Upper lobe of left lung (tissue), 6 donors: ENCODE data around the gene CIC. TPM values are rescaled to one million over a fixed set of nuclear protein-coding genes. Genes with fewer than 3 reads are reported as not detected.

Source experiments
- ATAC-seq, 2 donors: fragments of 200-7000 bp; cut with Tn5 transposase; one replicate each; pipeline ENCODE4 v1.9.1; 2022; ENCODE audit warnings: mild to moderate bottlenecking in 2 of 2, moderate library complexity in 2 of 2; ENCODE audit not compliant: low FRiP score in 2 of 2
- DNase-seq, 2 donors: peaks; one replicate each; pipeline ENCODE4 v3.0.0-alpha.2; 2019 to 2020
- H3K27ac ChIP-seq, 4 donors: fragments of 200-600 bp; sonication (generic); one replicate each; pipeline ENCODE4 v1.5.1; 2016 to 2019
- H3K27me3 ChIP-seq, 4 donors: fragments of 200-600 bp; sonication (generic); one replicate each; pipeline ENCODE4 v1.5.1; 2017 to 2019
- H3K36me3 ChIP-seq, 4 donors: fragments of 200-600 bp; sonication (generic); one replicate each; pipeline ENCODE4 v1.5.1; 2016 to 2019
- H3K4me1 ChIP-seq, 4 donors: fragments of 200-600 bp; sonication (generic); one replicate each; pipeline ENCODE4 v1.5.1; 2018 to 2019
- H3K4me3 ChIP-seq, 4 donors: fragments of 200-600 bp; sonication (generic); one replicate each; pipeline ENCODE4 v1.5.1; 2017 to 2019; ENCODE audit warnings: mild to moderate bottlenecking in 2 of 4, moderate library complexity in 1 of 4
- H3K9me3 ChIP-seq, 4 donors: fragments of 200-600 bp; sonication (generic); one replicate each; pipeline ENCODE4 v1.5.1; 2018 to 2019
- EP300 ChIP-seq, 4 donors: sonication (generic); formaldehyde crosslinking; IDR thresholded peaks; one replicate each; pipeline ENCODE4 v1.5.1; 2017; ENCODE audit warnings: antibody characterized with exemption in 4 of 4, control low read depth in 2 of 4
- POLR2A ChIP-seq, 4 donors: fragments of 450-650 bp; IDR thresholded peaks; one replicate each; pipeline ENCODE4 v1.5.1; 2016 to 2017; ENCODE audit warnings: antibody characterized with exemption in 4 of 4, mild to moderate bottlenecking in 2 of 4
- POLR2AphosphoS5 ChIP-seq, 2 donors: sonication (generic); formaldehyde crosslinking; IDR thresholded peaks; one replicate each; pipeline ENCODE4 v1.5.1; 2017; ENCODE audit warnings: antibody characterized with exemption in 2 of 2
- WGBS, 2 donors: methylation state at CpG; one replicate each; pipeline ENCODE4 v1.1.5; 2017 to 2018; 5-methylcytosine and 5-hydroxymethylcytosine counted together
- total RNA-seq, 6 donors: library from RNA; depleted of rRNA in 4 of 6; stranded (reverse); fragments of >200 nt in 4 of 6; gene quantifications; one replicate each; pipeline versions ENCODE4 v1.1.0 to v1.2.1, GENCODE V29; 2016 to 2021
- TF ChIP-seq, protein P1 (sequence below), 6 experiments: fragments of 450-650 bp in 4 of 6; fragments of 200-600 bp in 2 of 6; sonication (generic) in 2 of 6; IDR thresholded peaks; one replicate each; pipeline ENCODE4 v1.5.1; 2016 to 2019; ENCODE audit warnings: antibody characterized with exemption in 6 of 6
- donor health status: DM: no; HTN: no; CAD: no; lungs with moderate emphysema.
- donor health status: DM: no; HTN: yes; CAD: no; lungs with severe emphysema.

CIC gene
- total RNA-seq, 6 donors from 2014 or later, result 52.6 to 170 (median 77.7) TPM

DNA sequence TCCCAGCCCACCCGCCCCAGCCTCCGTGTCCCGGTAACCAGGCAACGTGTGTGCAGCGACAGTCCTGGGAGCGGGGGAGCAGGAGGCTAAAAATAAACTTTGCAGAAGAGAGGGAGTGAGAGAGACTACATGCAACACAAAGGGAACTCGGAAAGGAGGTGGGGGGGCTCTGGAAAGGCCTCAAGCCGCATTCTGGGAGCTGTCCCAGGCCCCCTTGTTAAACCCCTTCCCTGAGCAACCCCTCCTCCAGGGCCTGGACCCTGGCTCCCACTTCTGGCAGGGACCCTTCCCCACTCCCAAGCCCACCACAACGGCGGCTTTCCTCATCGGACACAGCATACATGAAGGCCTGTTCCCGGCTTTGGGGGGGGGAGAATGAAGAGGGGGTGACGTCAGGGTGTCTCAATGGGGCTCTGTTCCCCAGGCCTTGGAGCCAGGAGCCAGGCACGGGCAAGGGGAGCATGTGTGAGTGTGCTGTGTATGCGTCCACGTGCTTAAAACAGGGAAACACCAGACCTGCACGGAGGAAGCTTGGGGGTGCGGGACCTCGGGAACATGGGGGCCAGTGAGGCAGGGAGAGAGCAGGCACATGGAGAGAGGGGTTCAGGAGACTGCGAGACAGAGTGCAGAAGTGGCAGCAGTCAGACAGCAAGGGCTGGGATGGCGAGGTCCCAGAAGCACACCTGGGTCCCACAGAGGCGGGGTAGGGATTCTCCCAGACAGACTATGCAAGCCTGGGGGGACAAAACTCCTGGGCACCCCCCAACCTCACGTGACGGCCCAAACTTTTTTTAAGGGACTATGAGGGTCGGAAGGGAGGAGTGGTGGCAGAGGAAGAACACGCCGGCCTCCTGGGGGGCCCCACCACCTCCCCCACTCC, 16.4 kb upstream of the CIC start:
- H3K27me3 ChIP-seq, result no peaks in the 10 kb centered on the region
- H3K4me1 ChIP-seq, result peaks cover 42 to 67% (median 55%) of the 10 kb centered on the region in 4 donors
- 5 to 8% methylated on average over 27 of the region's 27 CpGs for WGBS, 2 donors
- ATAC-seq (peak in 1 of 2 donors; percentile 25), DNase-seq (peak in 1 of 2 donors; percentile 60)
- H3K4me3 ChIP-seq, result peak overlapping the region; percentile 50 to 100 (median 76)
- peak overlapping the region; percentile 98 to 100 (median 100) for H3K27ac ChIP-seq
- H3K36me3 ChIP-seq, result peaks cover 0 to 22% (median 19%) of the 10 kb centered on the region in 4 donors
- TF ChIP-seq POLR2A (IDR thresholded peaks at IDR 0.05) (no peak), EP300 (IDR thresholded peaks at IDR 0.05) (no peak), POLR2AphosphoS5 (IDR thresholded peaks at IDR 0.05) (no peak)
- TF ChIP-seq, protein P1, sequence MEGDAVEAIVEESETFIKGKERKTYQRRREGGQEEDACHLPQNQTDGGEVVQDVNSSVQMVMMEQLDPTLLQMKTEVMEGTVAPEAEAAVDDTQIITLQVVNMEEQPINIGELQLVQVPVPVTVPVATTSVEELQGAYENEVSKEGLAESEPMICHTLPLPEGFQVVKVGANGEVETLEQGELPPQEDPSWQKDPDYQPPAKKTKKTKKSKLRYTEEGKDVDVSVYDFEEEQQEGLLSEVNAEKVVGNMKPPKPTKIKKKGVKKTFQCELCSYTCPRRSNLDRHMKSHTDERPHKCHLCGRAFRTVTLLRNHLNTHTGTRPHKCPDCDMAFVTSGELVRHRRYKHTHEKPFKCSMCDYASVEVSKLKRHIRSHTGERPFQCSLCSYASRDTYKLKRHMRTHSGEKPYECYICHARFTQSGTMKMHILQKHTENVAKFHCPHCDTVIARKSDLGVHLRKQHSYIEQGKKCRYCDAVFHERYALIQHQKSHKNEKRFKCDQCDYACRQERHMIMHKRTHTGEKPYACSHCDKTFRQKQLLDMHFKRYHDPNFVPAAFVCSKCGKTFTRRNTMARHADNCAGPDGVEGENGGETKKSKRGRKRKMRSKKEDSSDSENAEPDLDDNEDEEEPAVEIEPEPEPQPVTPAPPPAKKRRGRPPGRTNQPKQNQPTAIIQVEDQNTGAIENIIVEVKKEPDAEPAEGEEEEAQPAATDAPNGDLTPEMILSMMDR (IDR thresholded peaks at IDR 0.05), result no peak
- no peaks in the 10 kb centered on the region for H3K9me3 ChIP-seq

DNA sequence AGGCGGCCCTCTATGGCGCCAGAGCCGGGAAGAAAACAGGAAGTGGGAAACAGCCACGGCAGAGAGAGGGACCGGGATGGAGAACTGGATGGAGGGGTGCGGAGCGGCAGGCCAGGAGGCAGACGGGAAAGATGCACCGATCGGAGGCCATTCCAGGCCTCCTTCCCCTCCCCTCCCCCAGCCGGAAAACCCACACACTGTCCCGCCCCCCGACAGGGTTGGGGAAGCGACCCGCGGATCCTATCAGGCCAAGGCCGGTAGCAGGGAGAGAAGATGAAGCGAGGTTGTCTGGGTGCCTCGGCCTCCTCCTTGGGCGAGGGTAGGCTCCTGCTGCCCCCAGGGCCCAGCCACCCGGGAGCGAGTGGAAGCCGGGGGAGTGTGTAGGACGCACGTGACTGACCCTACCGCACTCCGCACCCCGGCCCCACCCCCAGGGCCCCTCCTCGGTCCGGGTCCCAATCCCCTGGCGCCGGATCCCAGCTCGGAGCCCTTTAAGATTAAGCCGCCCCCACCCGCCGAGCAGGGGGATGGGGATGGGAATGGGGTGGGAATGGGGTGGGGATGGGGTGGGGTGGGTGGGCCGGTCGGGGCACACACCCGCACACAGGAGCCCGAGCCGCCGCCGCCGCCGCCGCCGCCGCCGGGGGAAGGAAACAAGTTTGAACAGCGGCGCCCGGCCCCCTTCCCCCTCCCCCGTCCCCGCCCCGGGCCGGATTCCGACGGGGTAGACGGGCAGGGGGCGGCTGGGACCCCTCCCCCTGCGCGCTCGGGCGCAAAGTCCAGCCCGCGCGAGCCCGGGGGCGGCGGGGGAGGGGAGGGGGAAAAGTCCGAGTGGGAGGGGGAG, 15.6 kb upstream of the CIC start:
- WGBS, 2 donors, result 0% methylated on average over 14 to 31 of the region's 71 CpGs
- H3K4me1 ChIP-seq, result peaks cover 42 to 64% (median 54%) of the 10 kb centered on the region in 4 donors
- H3K9me3 ChIP-seq, result no peaks in the 10 kb centered on the region
- TF ChIP-seq, protein P1 (IDR thresholded peaks at IDR 0.05), result no peak
- TF ChIP-seq POLR2AphosphoS5 (IDR thresholded peaks at IDR 0.05) (peak; percentile 31 to 57), POLR2A (IDR thresholded peaks at IDR 0.05) (no peak), EP300 (IDR thresholded peaks at IDR 0.05) (no peak)
- peak; percentile 71 to 94 for DNase-seq
- peaks cover 0 to 19% (median 14%) of the 10 kb centered on the region in 4 donors for H3K36me3 ChIP-seq
- peak overlapping the region; percentile 98 to 100 (median 100) for H3K27ac ChIP-seq
- no peaks in the 10 kb centered on the region for H3K27me3 ChIP-seq
- ATAC-seq, result peak; percentile 22 to 27
- H3K4me3 ChIP-seq, result peak overlapping the region; percentile 50 to 100 (median 76)

DNA sequence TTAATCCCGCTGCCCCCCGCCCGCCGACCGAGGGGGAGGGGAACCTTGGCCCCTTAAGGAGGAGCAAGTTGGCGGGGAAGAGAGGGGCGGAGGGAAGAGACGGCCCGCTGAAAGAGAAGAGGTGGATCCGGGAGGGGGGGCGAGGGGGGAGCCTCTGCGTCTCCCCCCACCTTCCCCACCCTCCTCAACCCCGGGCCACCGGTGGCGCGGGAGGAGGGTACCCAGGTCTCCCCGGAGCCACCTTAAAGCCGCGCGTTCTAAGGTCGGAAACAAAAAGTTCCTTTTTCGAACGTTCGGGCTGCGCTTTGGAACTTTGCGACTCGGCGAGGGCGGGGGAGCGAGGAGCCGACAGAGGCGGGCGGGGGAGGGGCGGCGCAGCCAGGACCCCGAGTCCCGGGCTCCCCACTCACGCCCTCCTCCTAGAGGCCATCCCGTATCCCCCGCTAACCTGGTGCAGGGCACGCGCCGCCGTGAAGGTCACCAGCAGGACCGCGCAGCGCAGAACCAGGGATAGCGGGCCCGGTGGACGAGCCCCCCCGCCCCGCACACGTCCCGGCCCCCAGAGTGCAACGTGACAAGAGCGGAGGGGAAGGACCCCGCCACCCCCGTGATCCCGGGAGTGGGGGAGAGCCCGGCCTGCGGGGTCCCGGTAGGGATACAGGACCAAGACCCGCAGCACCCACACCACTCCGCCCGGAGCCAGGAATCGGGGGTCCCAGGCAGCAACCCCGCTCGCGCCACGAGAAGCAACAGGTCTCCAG, 14.8 kb upstream of the CIC start:
- H3K27me3 ChIP-seq, result no peaks in the 10 kb centered on the region
- TF ChIP-seq POLR2AphosphoS5 (IDR thresholded peaks at IDR 0.05), result peak; percentile 25 to 51
- no peak for TF ChIP-seq POLR2A (IDR thresholded peaks at IDR 0.05)
- TF ChIP-seq, protein P1 (IDR thresholded peaks at IDR 0.05), result peak in 2 of 6 experiments; percentile 8 to 11
- peak overlapping the region; percentile 50 to 100 (median 76) for H3K4me3 ChIP-seq
- WGBS, 2 donors, result 0 to 1% methylated on average over 29 to 57 of the region's 70 CpGs
- peak; percentile 39 to 57 for ATAC-seq
- peaks cover 0 to 11% (median 6%) of the 10 kb centered on the region in 4 donors for H3K36me3 ChIP-seq
- H3K27ac ChIP-seq, result peak overlapping the region; percentile 98 to 100 (median 100)
- H3K9me3 ChIP-seq, result no peaks in the 10 kb centered on the region
- H3K4me1 ChIP-seq, result peaks cover 42 to 56% (median 51%) of the 10 kb centered on the region in 4 donors
- DNase-seq, result peak; percentile 83 to 93
